ENCODE data around the gene IPO9.
"Not testable (repeated sequence)": the region's sequence is repeated elsewhere in the genome, so short reads cannot be mapped to it uniquely, and the experiment has no call there.

IPO9 gene

GRCh38 chr1:201848230-201848629 lies 19.3 kb downstream of the IPO9 start:
- no peak for DNase-seq (ENCODE audit: low read depth in 2 of 2)

GRCh38 chr1:201849372-201850052 lies 20.6 kb downstream of the IPO9 start:
- no peak for DNase-seq (ENCODE audit: low read depth in 2 of 2)

- no peak for DNase-seq (ENCODE audit: low read depth in 2 of 2)
These were observed 21.1 kb downstream of the IPO9 start for GRCh38 chr1:201850053-201850397.

- DNase-seq (ENCODE audit: low read depth in 2 of 2) = no peak
These were observed 23.0 kb downstream of the IPO9 start for GRCh38 chr1:201851949-201852348.

- not testable (repeated sequence) for DNase-seq (ENCODE audit: low read depth in 2 of 2)
These were observed 27.8 kb downstream of the IPO9 start for GRCh38 chr1:201856722-201857121.

GRCh38 chr1:201859424-201859823 lies 30.5 kb downstream of the IPO9 start:
- DNase-seq (ENCODE audit: low read depth in 2 of 2) = no peak

- no peak for DNase-seq (ENCODE audit: low read depth in 2 of 2)
These were observed 32.5 kb downstream of the IPO9 start for GRCh38 chr1:201861448-201861847.

GRCh38 chr1:201870397-201870796 lies 41.4 kb downstream of the IPO9 start:
- no peak for DNase-seq (ENCODE audit: low read depth in 2 of 2)

GRCh38 chr1:201874672-201875071 lies 45.7 kb downstream of the IPO9 start:
- DNase-seq (ENCODE audit: low read depth in 2 of 2) = no peak

GRCh38 chr1:201876148-201876818 lies 47.3 kb downstream of the IPO9 start:
- no peak for DNase-seq (ENCODE audit: low read depth in 2 of 2)

- DNase-seq (ENCODE audit: low read depth in 2 of 2) = no peak
These were observed 49.0 kb downstream of the IPO9 start for GRCh38 chr1:201877877-201878401.

- no peak for DNase-seq (ENCODE audit: low read depth in 2 of 2)
These were observed 52.1 kb downstream of the IPO9 start for GRCh38 chr1:201880928-201881571.

- no peak for DNase-seq (ENCODE audit: low read depth in 2 of 2)
These were observed 52.7 kb downstream of the IPO9 start for GRCh38 chr1:201881617-201882016.

- DNase-seq (ENCODE audit: low read depth in 2 of 2) = no peak
These were observed 53.7 kb downstream of the IPO9 start for GRCh38 chr1:201882665-201883132.

- DNase-seq (ENCODE audit: low read depth in 2 of 2) = no peak
These were observed 54.3 kb downstream of the IPO9 start for GRCh38 chr1:201883266-201883665.

- DNase-seq (ENCODE audit: low read depth in 2 of 2) = no peak
These were observed 54.8 kb downstream of the IPO9 start for GRCh38 chr1:201883786-201884185.

- no peak for DNase-seq (ENCODE audit: low read depth in 2 of 2)
These were observed 55.5 kb downstream of the IPO9 start for GRCh38 chr1:201884425-201884824.

GRCh38 chr1:201885531-201886075 lies 56.6 kb downstream of the IPO9 start:
- DNase-seq (ENCODE audit: low read depth in 2 of 2) = no peak

GRCh38 chr1:201886103-201886885 lies 57.3 kb downstream of the IPO9 start:
- DNase-seq (ENCODE audit: low read depth in 2 of 2) = no peak

GRCh38 chr1:201887116-201887866 lies 58.3 kb downstream of the IPO9 start:
- no peak for DNase-seq (ENCODE audit: low read depth in 2 of 2)

Data from activated CD8-positive, alpha-beta memory T cell treated with anti-CD3 and anti-CD28 coated beads for 4 hours (primary cell).